Measurements from ENCODE around the gene PCBP2.

- no peak for TF ChIP-seq REST (IDR thresholded peaks at IDR 0.05; ENCODE audit: insufficient read depth in 1 of 2, low read depth in 2 of 2, low read length in 2 of 2)
- no peak for TF ChIP-seq POLR2AphosphoS5 (IDR thresholded peaks at IDR 0.05; ENCODE audit: low read depth, low read length)
- no peak for TF ChIP-seq TAF1 (IDR thresholded peaks at IDR 0.05; ENCODE audit: borderline replicate concordance, insufficient read depth, low read length)
Measured at GRCh38 chr12:53530061-53530460, 78.2 kb downstream of the PCBP2 start.
